DND-41 (cell line): ENCODE data around the gene SPATA1.

Experiments
- EZH2 ChIP-seq: IDR thresholded peaks from 3 replicates; pipeline ENCODE4 v1.6.1; 2012; ENCODE audit warnings: borderline replicate concordance, low read depth, mild to moderate bottlenecking, moderate library complexity, low read length, inconsistent platforms; ENCODE audit not compliant: severe bottlenecking
- TF ChIP-seq, protein P1 (sequence below): IDR thresholded peaks from 2 replicates; pipeline ENCODE4 v1.5.1; 2012; ENCODE audit warnings: borderline replicate concordance, low read length, moderate library complexity, mild to moderate bottlenecking; ENCODE audit not compliant: poor library complexity, severe bottlenecking; ENCODE audit errors: extremely low read depth

DNA sequence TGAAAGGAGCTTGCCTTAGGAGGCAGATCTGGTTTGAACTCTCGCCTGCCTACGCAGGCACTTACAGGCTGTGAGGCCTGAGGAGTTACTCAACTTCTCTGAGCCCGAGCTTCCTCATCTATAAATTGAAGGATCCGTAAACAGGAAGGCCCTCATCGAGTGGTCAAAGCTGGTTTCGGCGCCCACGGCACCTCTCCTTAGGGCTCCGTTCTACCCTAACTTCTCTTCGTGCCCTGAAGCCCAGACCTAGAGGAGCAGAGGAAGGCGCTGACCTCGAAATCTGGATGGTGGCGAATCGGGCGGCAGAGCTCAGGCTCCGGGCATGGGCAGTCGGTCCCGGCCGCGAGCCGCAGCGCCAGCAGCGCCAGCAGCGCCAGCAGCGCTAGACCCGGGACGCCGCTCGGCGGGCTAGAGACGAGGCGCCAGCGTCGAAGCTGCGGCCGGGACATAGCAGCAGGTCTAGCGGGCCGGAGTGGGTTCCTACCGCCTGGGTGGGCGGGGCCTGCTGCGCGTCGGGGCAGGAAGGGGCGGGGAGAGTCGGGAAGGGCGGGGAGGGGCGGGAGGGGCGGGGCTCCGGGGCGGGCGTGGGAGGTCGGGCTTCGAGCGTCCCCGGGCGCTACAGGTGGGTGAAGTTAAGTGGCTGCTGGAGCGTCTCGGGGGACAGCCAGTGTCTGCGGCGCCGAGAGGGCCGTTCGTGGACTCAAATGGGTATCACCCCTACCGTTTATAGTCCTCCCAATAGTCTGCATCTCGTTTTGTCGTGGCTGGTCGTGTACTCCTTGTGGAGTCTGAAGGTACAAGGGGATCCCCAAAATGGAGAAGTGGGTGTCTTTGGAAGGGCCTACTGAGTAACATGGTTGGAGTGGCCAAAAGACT lies 68.0 kb downstream of the SPATA1 start, which contains the start of gene CTBS:
- TF ChIP-seq, protein P1, sequence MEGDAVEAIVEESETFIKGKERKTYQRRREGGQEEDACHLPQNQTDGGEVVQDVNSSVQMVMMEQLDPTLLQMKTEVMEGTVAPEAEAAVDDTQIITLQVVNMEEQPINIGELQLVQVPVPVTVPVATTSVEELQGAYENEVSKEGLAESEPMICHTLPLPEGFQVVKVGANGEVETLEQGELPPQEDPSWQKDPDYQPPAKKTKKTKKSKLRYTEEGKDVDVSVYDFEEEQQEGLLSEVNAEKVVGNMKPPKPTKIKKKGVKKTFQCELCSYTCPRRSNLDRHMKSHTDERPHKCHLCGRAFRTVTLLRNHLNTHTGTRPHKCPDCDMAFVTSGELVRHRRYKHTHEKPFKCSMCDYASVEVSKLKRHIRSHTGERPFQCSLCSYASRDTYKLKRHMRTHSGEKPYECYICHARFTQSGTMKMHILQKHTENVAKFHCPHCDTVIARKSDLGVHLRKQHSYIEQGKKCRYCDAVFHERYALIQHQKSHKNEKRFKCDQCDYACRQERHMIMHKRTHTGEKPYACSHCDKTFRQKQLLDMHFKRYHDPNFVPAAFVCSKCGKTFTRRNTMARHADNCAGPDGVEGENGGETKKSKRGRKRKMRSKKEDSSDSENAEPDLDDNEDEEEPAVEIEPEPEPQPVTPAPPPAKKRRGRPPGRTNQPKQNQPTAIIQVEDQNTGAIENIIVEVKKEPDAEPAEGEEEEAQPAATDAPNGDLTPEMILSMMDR = no peak
- TF ChIP-seq EZH2 = no peak
